ENCODE results near the gene ERBB4.

DNA sequence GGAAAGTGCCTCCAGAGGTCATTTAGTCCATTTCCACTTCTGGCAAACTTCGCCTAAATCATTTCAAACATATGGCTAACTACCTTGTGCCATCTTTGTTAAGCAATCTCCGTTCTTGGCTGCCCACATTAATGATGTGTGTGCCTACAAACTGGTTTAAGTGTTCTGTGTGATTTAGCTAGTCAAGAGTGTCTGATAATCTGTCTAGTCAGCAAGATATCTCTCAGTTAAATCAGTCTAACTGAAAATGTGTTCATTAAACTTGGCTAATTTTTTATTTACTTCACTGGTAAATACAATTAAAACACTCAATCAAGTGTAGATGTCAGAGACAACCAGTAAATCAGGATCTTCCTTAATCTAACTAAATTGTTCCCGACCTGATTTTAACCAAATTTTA, 352.4 kb downstream of the ERBB4 start:
- no peak for TF ChIP-seq POLR2A (IDR thresholded peaks at IDR 0.05)
- TF ChIP-seq, protein P1, sequence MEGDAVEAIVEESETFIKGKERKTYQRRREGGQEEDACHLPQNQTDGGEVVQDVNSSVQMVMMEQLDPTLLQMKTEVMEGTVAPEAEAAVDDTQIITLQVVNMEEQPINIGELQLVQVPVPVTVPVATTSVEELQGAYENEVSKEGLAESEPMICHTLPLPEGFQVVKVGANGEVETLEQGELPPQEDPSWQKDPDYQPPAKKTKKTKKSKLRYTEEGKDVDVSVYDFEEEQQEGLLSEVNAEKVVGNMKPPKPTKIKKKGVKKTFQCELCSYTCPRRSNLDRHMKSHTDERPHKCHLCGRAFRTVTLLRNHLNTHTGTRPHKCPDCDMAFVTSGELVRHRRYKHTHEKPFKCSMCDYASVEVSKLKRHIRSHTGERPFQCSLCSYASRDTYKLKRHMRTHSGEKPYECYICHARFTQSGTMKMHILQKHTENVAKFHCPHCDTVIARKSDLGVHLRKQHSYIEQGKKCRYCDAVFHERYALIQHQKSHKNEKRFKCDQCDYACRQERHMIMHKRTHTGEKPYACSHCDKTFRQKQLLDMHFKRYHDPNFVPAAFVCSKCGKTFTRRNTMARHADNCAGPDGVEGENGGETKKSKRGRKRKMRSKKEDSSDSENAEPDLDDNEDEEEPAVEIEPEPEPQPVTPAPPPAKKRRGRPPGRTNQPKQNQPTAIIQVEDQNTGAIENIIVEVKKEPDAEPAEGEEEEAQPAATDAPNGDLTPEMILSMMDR (IDR thresholded peaks at IDR 0.05) = no peak
